Stimulated activated CD4-positive, alpha-beta T cell treated with anti-CD3 and anti-CD28 coated beads, Interleukin-12 subunit alpha, Interleukin-12 subunit beta, amount 100 ng/mL, for 48 hours (primary cell): ENCODE measurements around the gene TRIM16.
"Not testable (repeated sequence)": the region's sequence is repeated elsewhere in the genome, so short reads cannot be mapped to it uniquely, and the experiment has no call there.

Source experiments
- DNase-seq, 3 donors: peaks; one replicate each; pipeline ENCODE4 v3.0.0-alpha.2; 2020; ENCODE audit warnings: low read depth in 2 of 3, low spot score in 1 of 3

TRIM16 gene

GRCh38 chr17:15683824-15684478 is at the start of gene TRIM16:
Gene TRIM16, minus strand, starts transcription at chr17:15684311. Its CDS starts 32,702 bp downstream, at chr17:15651609.
- peak; percentile 60 to 68 (median 65) for DNase-seq

- not testable (repeated sequence) for DNase-seq
Measured at GRCh38 chr17:15733174-15733789, 49.2 kb upstream of the TRIM16 start.

DNA sequence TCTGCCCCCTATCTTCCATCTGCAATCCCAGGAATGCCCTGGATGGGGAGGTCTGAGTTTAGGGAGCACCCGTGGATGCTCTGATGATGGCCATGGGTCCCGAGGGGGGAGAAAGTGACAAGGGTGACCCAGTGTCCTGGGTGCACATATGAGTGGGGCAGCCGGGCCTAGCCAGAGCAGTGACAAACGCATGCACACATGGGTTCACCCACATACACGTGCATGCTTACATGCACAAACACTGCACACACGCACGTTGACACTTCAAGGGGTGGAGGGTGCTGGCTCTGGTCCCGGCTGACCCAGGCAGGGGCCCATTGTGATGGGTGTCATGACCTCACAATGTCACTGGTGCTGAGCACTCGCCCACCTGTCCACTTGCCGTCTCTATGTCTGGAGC is 47.8 kb upstream of the TRIM16 start, which contains the start of gene TBC1D26:
TSS of gene TBC1D26 (plus strand) at position 384 of the 400 bp plus-strand sequence. CDS start 3,066 bp downstream, outside the sequence.
- DNase-seq, result not testable (repeated sequence)

DNA sequence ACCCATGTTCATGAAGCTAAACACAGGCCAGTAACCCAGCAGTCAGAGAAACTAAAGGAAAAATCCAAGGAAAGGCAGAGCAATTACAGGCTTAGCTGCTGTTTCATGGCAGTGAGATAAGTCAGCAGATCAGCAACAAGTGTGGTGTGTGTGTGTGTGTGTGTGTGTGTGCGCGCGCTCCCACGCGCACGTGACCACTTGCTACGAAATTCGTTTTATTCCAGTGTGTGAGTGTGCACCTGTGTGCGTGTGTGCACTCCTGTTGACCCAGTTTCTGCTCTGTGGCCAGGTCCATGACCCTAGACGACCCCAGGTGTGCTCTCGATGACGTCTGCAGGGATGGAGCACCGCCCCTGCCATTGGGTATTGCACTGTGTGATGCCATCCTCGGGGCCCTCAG is 46.4 kb upstream of the TRIM16 start:
- not testable (repeated sequence) for DNase-seq

DNA sequence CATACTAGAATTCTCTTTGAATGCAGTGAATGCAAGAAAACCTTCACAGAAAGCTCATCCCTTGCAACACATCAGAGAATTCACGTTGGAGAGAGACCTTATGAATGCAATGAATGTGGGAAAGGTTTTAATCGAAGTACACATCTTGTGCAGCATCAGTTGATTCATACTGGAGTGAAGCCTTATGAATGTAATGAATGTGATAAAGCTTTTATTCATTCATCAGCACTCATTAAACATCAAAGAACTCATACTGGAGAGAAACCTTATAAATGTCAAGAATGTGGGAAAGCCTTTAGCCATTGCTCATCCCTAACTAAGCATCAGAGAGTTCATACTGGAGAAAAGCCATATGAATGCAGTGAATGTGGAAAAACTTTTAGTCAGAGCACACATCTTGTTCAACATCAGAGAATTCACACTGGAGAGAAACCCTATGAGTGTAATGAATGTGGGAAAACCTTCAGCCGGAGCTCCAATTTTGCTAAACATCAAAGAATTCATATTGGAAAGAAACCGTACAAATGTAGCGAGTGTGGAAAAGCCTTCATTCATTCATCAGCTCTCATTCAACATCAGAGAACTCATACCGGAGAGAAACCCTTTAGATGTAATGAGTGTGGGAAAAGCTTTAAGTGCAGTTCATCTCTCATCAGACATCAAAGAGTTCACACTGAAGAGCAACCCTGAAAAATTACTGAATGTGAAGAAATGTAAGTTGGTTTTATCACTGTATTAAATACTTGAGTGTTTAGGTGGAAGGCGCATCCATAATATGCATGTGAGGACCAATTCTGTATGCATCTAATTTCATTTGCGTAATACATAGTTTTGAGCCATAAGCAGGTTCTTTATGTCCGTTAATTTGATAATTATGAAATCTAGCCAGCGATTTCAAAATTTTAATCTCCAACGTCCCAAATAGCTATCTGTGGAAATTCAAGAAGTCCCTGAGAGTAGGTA is 32.8 kb upstream of the TRIM16 start:
- DNase-seq, result not testable (repeated sequence)

GRCh38 chr17:15708879-15709278 is 24.8 kb upstream of the TRIM16 start:
- not testable (repeated sequence) for DNase-seq

DNA sequence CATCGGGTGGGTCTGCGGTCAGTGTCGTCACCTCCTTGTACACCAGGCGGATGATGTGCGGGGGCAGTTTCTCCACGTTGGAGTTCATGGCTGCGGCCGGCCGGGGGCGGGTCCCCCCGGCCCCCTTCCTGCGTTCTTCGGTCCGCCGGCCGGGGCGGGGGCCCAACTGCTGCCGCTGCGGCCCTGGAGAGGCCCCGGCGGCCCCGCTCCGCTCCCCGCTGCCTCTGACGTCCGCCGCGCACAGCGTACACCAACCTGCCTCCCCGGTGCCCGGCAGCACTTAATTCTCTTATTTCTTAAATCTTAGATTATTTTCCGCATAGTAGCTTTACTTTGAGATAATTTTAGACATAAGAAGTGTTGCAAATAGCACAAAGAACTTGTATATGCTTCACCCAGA is 20.7 kb upstream of the TRIM16 start:
- DNase-seq, result not testable (repeated sequence)

DNA sequence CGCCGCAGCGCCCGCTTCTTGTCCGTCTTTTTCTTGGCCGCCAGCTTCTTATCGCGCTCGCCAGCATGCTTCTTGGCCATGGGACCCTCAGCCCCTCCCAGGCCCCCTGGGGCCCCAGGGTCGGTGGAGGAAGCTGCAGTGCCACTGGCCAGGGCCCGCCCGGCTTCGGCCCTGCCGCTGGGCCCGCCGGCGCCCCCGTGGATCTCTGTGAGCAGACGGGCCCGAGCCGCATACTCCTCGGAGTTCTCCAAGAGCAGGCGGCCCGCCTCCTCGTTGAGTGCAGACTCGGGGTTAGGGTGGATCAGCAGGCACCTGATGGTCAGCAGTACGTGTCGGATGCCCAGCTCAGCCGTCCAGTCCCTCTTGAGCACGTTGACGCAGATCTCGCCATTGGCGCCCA is 20.1 kb upstream of the TRIM16 start:
- DNase-seq, result not testable (repeated sequence)

GRCh38 chr17:15699937-15700336 is 15.8 kb upstream of the TRIM16 start:
- not testable (repeated sequence) for DNase-seq

GRCh38 chr17:15699413-15699924 is 15.4 kb upstream of the TRIM16 start, which contains the start of gene ZNF286A:
Gene ZNF286A, plus strand, starts transcription at chr17:15699752. Its CDS starts 578 bp downstream, at chr17:15700330.
- peak; percentile 85 to 99 (median 98) for DNase-seq

DNA sequence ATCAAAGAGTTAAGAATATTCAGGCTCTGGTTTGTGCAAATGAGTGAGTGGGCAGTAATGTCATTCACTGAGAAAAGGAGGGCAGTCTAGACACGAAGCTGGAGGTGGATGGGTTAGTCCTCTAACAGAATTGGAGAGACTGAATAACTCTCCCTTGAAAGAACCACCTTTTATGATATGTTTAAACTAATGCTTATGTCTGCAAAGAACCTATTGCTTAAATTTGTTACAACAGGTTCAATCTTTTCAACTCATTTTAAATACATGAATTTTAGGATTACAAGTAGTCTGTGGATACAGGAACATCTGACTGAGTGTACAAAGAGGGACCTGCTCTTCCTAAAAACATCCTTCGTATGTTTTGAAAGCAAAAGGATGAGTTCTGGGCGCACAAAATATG is 14.9 kb upstream of the TRIM16 start:
- DNase-seq, result not testable (repeated sequence)

GRCh38 chr17:15687494-15687893 is 3.4 kb upstream of the TRIM16 start:
- not testable (repeated sequence) for DNase-seq

DNA sequence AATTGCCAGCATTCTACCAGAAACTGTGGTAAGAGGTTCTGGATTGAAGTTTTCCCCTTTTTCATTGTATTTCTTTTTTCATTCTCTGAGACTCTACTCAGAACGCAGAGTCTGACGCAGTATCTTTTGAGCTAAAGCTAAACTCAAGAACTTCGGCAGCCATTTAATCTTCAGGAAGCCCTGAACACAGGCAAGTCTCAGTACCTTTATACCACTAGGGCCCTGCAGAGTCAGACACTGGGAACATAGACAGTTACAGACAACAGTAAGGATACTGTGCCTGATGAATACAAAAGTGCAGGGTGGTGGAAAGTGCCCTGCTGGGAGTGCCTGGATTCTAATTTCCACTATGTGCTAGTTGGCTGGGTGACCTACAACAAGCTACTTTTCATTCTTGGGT is 976 bp downstream of the TRIM16 start:
- DNase-seq, result not testable (repeated sequence)

DNA sequence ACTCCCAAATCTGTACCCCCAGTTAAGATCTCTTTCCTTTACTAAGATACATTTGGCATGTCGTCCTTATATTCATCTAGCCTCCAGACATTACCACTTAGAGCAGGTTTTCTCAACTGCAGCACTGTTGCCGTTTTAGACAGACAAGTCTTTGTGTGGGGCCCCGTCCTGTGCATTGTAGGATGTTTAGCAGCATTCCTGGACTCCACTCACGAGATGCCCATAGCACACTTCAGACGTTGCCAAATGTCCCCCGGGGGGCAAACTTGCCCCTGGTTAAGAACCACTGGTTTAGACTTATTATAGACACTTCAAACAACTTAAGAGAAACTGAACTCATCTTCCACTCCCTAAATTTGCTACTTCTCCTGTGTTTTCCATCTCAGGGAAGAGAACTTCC is 8.1 kb downstream of the TRIM16 start:
- DNase-seq, result not testable (repeated sequence)

- DNase-seq, result not testable (repeated sequence)
Measured at GRCh38 chr17:15674640-15675039, 9.5 kb downstream of the TRIM16 start.

GRCh38 chr17:15669526-15669925 is 14.6 kb downstream of the TRIM16 start:
- not testable (repeated sequence) for DNase-seq

GRCh38 chr17:15663691-15664090 is 20.4 kb downstream of the TRIM16 start:
- DNase-seq, result no peak

DNA sequence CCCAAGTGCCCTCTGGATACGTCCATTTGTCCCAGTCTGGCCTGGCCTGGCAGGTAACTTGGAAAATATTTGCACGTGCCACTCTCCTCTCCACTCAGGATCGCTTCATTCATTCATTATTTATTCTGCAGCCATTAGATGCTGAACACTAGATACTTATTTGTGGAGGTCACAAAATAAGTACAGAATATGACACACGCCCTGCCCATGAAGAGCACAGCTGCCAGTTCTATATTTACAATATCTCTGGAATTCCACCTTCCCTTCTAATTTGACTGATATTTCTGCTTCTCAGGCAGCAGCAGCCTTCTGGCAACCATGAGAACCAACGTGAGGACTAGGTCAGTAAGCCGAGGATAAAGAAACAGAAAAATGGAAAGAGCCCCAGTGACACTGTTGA is 20.9 kb downstream of the TRIM16 start:
- DNase-seq, result no peak

DNA sequence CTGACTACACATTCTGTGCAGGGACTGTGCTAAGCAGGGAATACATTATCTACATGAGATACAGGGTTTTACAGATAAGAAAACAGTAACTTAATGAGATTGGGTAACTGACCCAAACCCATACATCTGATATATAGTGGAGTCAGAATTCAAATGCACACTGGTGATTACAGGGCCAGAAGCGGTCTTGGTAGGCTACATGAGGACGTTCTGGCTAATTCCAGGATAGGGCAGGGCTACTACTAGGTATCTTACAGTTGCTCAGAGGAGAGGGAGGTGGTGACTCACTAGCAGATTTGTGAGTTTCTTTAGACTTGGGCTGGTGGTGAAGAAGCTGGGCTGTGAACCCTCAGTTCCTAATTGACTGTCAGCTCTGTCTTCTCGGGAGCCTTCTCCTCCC is 21.4 kb downstream of the TRIM16 start:
- no peak for DNase-seq

- no peak for DNase-seq
Measured at GRCh38 chr17:15660077-15660476, 24.0 kb downstream of the TRIM16 start.

- DNase-seq, result no peak
Measured at GRCh38 chr17:15659663-15660062, 24.4 kb downstream of the TRIM16 start.
